Esophagus muscularis mucosa (tissue), 4 donors: ENCODE measurements around the gene SMARCC2. TPM values are rescaled to one million over a fixed set of nuclear protein-coding genes. Genes with fewer than 3 reads are reported as not detected.
A peak's percentile ranks its signal among the peaks of the same experiment; 100 is the strongest.

Experiments used
- DNase-seq: peaks from one replicate; pipeline ENCODE4 v3.0.0-alpha.2; 2017; ENCODE audit errors: extremely low spot score
- H3K27ac ChIP-seq, 4 donors: fragments of 200-600 bp; sonication (generic); replicated peaks in 1 of 4; 1 replicate in 3 of 4; 2 replicates in 1 of 4; pipeline ENCODE4 v1.5.1; 2016 to 2019; ENCODE audit warnings: mild to moderate bottlenecking in 1 of 4
- H3K27me3 ChIP-seq, 4 donors: fragments of 200-600 bp; sonication (generic); one replicate each; pipeline versions ENCODE4 v1.5.1 to v1.6.0; 2016 to 2019
- H3K36me3 ChIP-seq, 4 donors: fragments of 200-600 bp; sonication (generic); one replicate each; pipeline ENCODE4 v1.5.1; 2016 to 2019
- H3K4me1 ChIP-seq, 4 donors: fragments of 200-600 bp; sonication (generic); one replicate each; pipeline ENCODE4 v1.5.1; 2016 to 2019
- H3K4me3 ChIP-seq, 4 donors: fragments of 200-600 bp; sonication (generic); 1 replicate in 2 of 4; 2 replicates in 2 of 4; pipeline ENCODE4 v1.5.1; 2016 to 2019; ENCODE audit warnings: mild to moderate bottlenecking in 4 of 4, moderate library complexity in 1 of 4
- H3K9me3 ChIP-seq, 4 donors: fragments of 200-600 bp; sonication (generic); 1 replicate in 3 of 4; 2 replicates in 1 of 4; pipeline ENCODE4 v1.5.1; 2016 to 2019
- EP300 ChIP-seq: sonication (generic); formaldehyde crosslinking; IDR thresholded peaks from one replicate; pipeline ENCODE4 v1.6.1; 2017; ENCODE audit warnings: antibody characterized with exemption
- POLR2A ChIP-seq: fragments of 450-650 bp; IDR thresholded peaks from one replicate; pipeline ENCODE4 v1.6.1; 2017; ENCODE audit warnings: antibody characterized with exemption, moderate library complexity, mild to moderate bottlenecking, low read depth
- POLR2AphosphoS5 ChIP-seq, 2 donors: sonication (generic); formaldehyde crosslinking; IDR thresholded peaks; one replicate each; pipeline ENCODE4 v1.6.1; 2017; ENCODE audit warnings: antibody characterized with exemption in 2 of 2
- WGBS: methylation state at CpG from one replicate; pipeline ENCODE4 v1.1.5; 2018; 5-methylcytosine and 5-hydroxymethylcytosine counted together
- intact Hi-C: fragments of 100-400 bp; cut with DNase I; formaldehyde crosslinking; loops from one replicate; pipeline ENCODE4 v1.15.1; 2023
- total RNA-seq, 4 donors: library from RNA; depleted of rRNA; stranded (reverse); fragments of >200 nt; gene quantifications; one replicate each; pipeline versions ENCODE4 v1.1.0 to v1.2.1, GENCODE V29; 2016
- TF ChIP-seq, protein P1 (sequence below), 3 experiments: fragments of 200-600 bp in 2 of 3; fragments of 450-650 bp in 1 of 3; sonication (generic) in 2 of 3; IDR thresholded peaks; one replicate each; pipeline ENCODE4 v1.5.1; 2017 to 2019; ENCODE audit warnings: antibody characterized with exemption in 3 of 3, mild to moderate bottlenecking in 2 of 3, moderate library complexity in 1 of 3

SMARCC2 gene
- total RNA-seq, 4 donors from 2014 or later: 62.1 to 111 (median 94.3) TPM

DNA sequence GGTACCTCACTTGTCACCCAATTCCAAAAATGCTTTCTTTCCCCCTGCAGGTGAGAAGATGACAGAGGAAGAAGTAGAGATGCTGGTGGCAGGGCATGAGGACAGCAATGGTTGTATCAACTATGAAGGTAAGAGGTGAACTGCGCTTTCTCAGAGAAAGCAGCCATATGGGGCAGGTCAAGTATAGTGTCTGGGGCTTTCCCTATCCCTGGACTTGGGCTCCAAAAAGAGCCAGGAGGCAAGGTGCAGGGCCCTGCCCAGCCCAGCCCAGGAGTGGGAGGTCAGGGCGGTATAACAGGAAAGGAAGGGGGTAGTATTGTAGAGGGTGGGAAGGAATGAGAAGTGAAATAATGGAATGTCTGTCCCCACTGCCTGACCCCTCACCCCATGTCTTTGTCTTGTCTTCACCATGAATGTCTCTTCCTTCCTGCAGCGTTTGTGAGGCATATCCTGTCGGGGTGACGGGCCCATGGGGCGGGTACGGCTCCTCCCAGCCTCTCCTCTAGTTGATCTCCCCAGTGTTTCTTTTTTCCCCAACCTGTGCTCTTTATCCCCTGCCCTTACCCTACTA is 29.0 kb downstream of the SMARCC2 start:
- no peaks in the 10 kb centered on the region for H3K9me3 ChIP-seq
- peak overlapping the region; percentile 93 to 98 (median 96) for H3K27ac ChIP-seq
- intact Hi-C loops: no loop called here
- 13% methylated on average over 7 of the region's 7 CpGs for WGBS
- DNase-seq: no peak
- peaks cover 35 to 69% (median 67%) of the 10 kb centered on the region in 4 donors for H3K4me1 ChIP-seq
- H3K27me3 ChIP-seq: no peaks in the 10 kb centered on the region
- peaks cover 35 to 60% (median 59%) of the 10 kb centered on the region in 4 donors for H3K36me3 ChIP-seq
- H3K4me3 ChIP-seq: peak overlapping the region; percentile 66 to 98 (median 86)
- TF ChIP-seq POLR2AphosphoS5 (IDR thresholded peaks at IDR 0.05): peak in 1 of 2 donors; percentile 44
- no peak for TF ChIP-seq EP300

DNA sequence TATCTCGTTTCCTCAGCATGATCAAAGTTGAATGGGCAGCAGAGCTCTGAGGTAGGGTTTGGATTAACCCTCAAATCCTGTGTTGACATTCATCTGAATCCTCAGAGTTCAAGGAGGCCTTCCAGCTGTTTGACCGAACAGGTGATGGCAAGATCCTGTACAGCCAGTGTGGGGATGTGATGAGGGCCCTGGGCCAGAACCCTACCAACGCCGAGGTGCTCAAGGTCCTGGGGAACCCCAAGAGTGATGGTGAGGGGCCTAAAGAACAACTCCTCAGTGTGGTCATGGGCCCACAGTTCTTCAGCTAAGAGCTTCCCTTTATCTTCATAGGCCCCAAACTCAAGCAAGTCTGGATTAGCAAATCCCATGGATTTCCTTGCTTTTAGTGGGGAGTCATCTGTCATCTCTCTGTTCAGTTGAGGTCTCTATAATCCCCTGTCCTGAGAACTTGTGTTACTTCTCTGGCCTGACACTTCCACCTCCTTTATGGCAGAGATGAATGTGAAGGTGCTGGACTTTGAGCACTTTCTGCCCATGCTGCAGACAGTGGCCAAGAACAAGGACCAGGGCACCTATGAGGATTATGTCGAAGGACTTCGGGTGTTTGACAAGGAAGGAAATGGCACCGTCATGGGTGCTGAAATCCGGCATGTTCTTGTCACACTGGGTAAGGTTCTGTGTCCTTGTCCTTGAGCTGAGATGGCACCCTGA is 29.6 kb downstream of the SMARCC2 start:
- DNase-seq: no peak
- Histone ChIP-seq H3K27ac (peak overlapping the region; percentile 93 to 98 (median 96)), H3K36me3 (peaks cover 35 to 54% (median 53%) of the 10 kb centered on the region in 4 donors), H3K4me1 (peaks cover 35 to 66% (median 63%) of the 10 kb centered on the region in 4 donors), H3K9me3 (no peaks in the 10 kb centered on the region), H3K4me3 (peak overlapping the region; percentile 66 to 98 (median 86)), H3K27me3 (no peaks in the 10 kb centered on the region)
- 4% methylated on average over 6 of the region's 8 CpGs for WGBS
- TF ChIP-seq POLR2AphosphoS5 (IDR thresholded peaks at IDR 0.05): no peak
- no peak for TF ChIP-seq POLR2A
- TF ChIP-seq, protein P1, sequence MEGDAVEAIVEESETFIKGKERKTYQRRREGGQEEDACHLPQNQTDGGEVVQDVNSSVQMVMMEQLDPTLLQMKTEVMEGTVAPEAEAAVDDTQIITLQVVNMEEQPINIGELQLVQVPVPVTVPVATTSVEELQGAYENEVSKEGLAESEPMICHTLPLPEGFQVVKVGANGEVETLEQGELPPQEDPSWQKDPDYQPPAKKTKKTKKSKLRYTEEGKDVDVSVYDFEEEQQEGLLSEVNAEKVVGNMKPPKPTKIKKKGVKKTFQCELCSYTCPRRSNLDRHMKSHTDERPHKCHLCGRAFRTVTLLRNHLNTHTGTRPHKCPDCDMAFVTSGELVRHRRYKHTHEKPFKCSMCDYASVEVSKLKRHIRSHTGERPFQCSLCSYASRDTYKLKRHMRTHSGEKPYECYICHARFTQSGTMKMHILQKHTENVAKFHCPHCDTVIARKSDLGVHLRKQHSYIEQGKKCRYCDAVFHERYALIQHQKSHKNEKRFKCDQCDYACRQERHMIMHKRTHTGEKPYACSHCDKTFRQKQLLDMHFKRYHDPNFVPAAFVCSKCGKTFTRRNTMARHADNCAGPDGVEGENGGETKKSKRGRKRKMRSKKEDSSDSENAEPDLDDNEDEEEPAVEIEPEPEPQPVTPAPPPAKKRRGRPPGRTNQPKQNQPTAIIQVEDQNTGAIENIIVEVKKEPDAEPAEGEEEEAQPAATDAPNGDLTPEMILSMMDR (IDR thresholded peaks at IDR 0.05): no peak
- no peak for TF ChIP-seq EP300
- intact Hi-C loops: loop anchor here (1.0 kb wide), 1 partner anchor 33 kb away; no protein-coding TSS in a partner anchor

DNA sequence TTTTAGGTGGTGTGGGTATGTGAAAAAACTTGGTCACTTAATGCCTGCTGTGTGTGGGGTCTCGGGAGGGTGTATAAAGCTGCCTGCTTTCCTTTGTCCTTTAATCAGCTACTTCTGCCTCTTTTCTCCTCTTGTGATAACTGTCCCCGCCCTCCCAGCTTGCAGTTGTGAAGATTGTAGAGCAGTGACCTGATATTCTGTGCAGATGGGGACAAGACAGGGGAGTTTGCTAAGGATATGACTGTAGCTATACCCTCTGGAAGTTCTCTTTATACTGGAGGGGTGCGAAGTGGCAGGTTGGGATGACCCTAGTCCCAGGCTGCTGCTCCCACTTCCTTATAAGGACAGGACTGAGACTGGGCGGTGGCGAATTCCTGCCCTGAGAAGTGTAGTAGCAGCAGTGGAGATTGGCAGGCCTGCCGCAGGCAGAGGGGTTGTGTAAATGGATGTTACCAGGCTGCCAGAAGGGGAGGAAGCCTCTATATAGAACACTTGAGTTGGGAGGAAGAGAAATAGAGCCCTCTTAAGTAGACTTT is 30.3 kb downstream of the SMARCC2 start:
- intact Hi-C loops: loop anchor here (1.0 kb wide), 1 partner anchor 33 kb away; no protein-coding TSS in a partner anchor
- 0% methylated on average over 6 of the region's 6 CpGs for WGBS
- peak overlapping the region; percentile 93 to 98 (median 96) for H3K27ac ChIP-seq
- H3K27me3 ChIP-seq: no peaks in the 10 kb centered on the region
- peaks cover 35 to 48% (median 47%) of the 10 kb centered on the region in 4 donors for H3K36me3 ChIP-seq
- TF ChIP-seq POLR2A (peak; percentile 37), POLR2AphosphoS5 (IDR thresholded peaks at IDR 0.05) (peak; percentile 98), EP300 (no peak)
- TF ChIP-seq, protein P1 (IDR thresholded peaks at IDR 0.05): no peak
- DNase-seq: peak; percentile 96
- peak overlapping the region; percentile 66 to 98 (median 86) for H3K4me3 ChIP-seq
- H3K9me3 ChIP-seq: no peaks in the 10 kb centered on the region
- H3K4me1 ChIP-seq: peaks cover 35 to 64% (median 61%) of the 10 kb centered on the region in 4 donors

DNA sequence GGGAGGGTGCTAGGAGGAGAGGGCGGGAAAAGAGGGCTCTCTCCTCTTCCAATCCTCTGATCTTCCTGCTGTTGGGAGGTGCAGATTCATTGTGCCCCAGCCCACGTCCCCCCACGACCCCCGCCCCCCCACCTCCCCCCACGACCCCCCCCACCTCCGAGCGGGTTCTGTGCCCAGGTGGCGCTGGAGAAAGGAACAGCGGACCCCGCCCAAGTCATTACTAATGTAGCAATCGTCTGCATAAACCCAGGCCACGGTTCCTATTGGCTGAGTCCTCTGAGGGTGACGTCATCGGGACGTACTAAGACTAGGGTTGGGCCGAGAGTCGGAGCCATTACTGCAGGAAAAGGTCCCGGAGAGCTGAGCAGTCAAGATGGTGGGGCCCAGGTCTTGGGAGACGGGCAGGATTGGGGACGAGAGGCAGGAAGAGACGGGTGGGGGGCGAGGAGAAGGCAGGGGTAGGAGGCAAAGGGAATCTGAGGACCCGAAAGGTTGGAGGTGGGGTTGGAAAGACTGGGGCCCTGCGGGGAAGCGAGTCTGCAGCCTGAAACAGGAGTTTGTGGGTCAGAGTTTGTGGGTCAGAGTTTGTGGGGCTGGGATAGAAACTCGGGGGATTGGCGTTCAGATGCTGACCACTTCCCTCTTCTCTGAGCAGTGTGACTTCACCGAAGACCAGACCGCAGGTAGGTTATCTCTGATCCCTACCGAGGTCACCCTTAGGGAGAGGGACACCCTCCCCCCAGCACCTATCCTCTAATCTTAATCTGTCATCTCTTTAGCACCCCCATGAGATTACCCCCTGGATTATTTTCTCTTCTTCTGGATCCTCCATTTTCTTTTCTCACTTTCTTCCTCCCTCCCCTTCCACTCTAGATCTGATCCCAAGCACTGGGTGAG is 31.0 kb downstream of the SMARCC2 start, which contains the start of gene MYL6:
MYL6 (plus strand) TSS at position 331 of the 897 bp plus-strand sequence; CDS start at position 374, 43 bp downstream.
- peak within 1 kb of the TSS; percentile 93 to 98 (median 96) for H3K27ac ChIP-seq
- TF ChIP-seq POLR2AphosphoS5 (IDR thresholded peaks at IDR 0.05) (peak; percentile 100), POLR2A (peak; percentile 99), EP300 (no peak)
- TF ChIP-seq, protein P1 (IDR thresholded peaks at IDR 0.05): no peak
- peak within 1 kb of the TSS; percentile 66 to 98 (median 86) for H3K4me3 ChIP-seq
- no peaks in the 10 kb centered on the region for H3K9me3 ChIP-seq
- intact Hi-C loops: no loop called here
- peaks cover 35 to 40% (median 39%) of the 10 kb centered on the region in 4 donors for H3K36me3 ChIP-seq
- under 1% methylated on average over 30 of the region's 30 CpGs for WGBS
- no peaks in the 10 kb centered on the region for H3K27me3 ChIP-seq
- peaks cover 36 to 64% (median 61%) of the 10 kb centered on the region in 4 donors for H3K4me1 ChIP-seq
- DNase-seq: peak; percentile 100
